OCI-LY7 (cell line): ENCODE data around the gene DDX10. TPM values are rescaled to one million over a fixed set of nuclear protein-coding genes. Genes with fewer than 3 reads are reported as not detected.

Experiments used
- BruUV-seq: library from RNA; stranded (reverse); fragments of 400-500 nt; replicated peaks from 2 replicates; lab custom pipeline; 2021; lab: Mats Ljungman, UMichigan
- CTCF ChIA-PET: fragments of 300-600 bp; sonication (Branson Sonifier 250); formaldehyde crosslinking; loops from one replicate; lab custom pipeline; 2022; ENCODE audit warnings: antibody characterized with exemption; ENCODE audit not compliant: unreplicated experiment; lab: Charles Lee
- POLR2A ChIA-PET: fragments of 300-600 bp; sonication (Branson Sonifier 250); formaldehyde crosslinking; loops from one replicate; lab custom pipeline; 2022; ENCODE audit warnings: antibody characterized with exemption; lab: Charles Lee
- DNase-seq: peaks from one replicate; pipeline ENCODE4 v3.0.0-alpha.2; 2015; ENCODE audit warnings: low spot score
- H2AFZ ChIP-seq: fragments of 200-600 bp; sonication (generic), shearing (Covaris generic); 2 replicates; pipeline ENCODE4 v1.6.1; 2014; ENCODE audit warnings: mild to moderate bottlenecking, antibody characterized with exemption, low read length, moderate library complexity
- H3K27ac ChIP-seq: fragments of 200-600 bp; sonication (generic); 2 replicates; pipeline ENCODE4 v1.5.1; 2014; ENCODE audit warnings: mixed run types, low read depth, mild to moderate bottlenecking, moderate library complexity, low read length, inconsistent platforms; ENCODE audit not compliant: poor library complexity, severe bottlenecking
- H3K36me3 ChIP-seq: fragments of 200-600 bp; sonication (generic); 2 replicates; pipeline ENCODE4 v1.6.1; 2014; ENCODE audit warnings: mild to moderate bottlenecking, antibody characterized with exemption, low read length, moderate library complexity, mixed read lengths; ENCODE audit not compliant: insufficient read depth
- H3K4me1 ChIP-seq: fragments of 200-600 bp; sonication (generic); 2 replicates; pipeline ENCODE4 v1.5.1; 2014; ENCODE audit warnings: mild to moderate bottlenecking, low read length; ENCODE audit not compliant: insufficient read depth, poor library complexity, severe bottlenecking
- H3K4me2 ChIP-seq: fragments of 200-600 bp; sonication (generic); 2 replicates; pipeline ENCODE4 v1.6.1; 2014; ENCODE audit warnings: mild to moderate bottlenecking, low read length
- H3K4me3 ChIP-seq: fragments of 200-600 bp; sonication (generic); 2 replicates; pipeline ENCODE4 v1.5.1; 2014; ENCODE audit warnings: mild to moderate bottlenecking, low read depth, low read length; ENCODE audit not compliant: poor library complexity, severe bottlenecking
- H3K79me2 ChIP-seq: fragments of 200-600 bp; sonication (generic); 2 replicates; pipeline ENCODE4 v1.6.1; 2016; ENCODE audit warnings: low read depth, mild to moderate bottlenecking, low read length, moderate library complexity, mixed read lengths; ENCODE audit not compliant: insufficient read depth
- H3K9me2 ChIP-seq: fragments of 200-600 bp; sonication (generic); 2 replicates; pipeline ENCODE4 v1.6.1; 2016; ENCODE audit warnings: mild to moderate bottlenecking, low read length, mixed read lengths; ENCODE audit not compliant: insufficient read depth
- H3K9me3 ChIP-seq: fragments of 200-600 bp; sonication (generic); 2 replicates; pipeline ENCODE4 v1.6.1; 2014; ENCODE audit warnings: mild to moderate bottlenecking, mixed run types, low read length, mixed read lengths
- H4K20me1 ChIP-seq: fragments of 200-600 bp; sonication (generic); 2 replicates; pipeline ENCODE4 v1.6.1; 2014; ENCODE audit warnings: mild to moderate bottlenecking, antibody characterized with exemption, low read length, moderate library complexity, mixed read lengths; ENCODE audit not compliant: insufficient read depth
- CTCF ChIP-seq: fragments of 200-600 bp; sonication (generic); conservative IDR thresholded peaks from 2 replicates; pipeline ENCODE4 v1.5.1; 2014; ENCODE audit warnings: mild to moderate bottlenecking, antibody characterized with exemption, low read length, moderate library complexity, mixed read lengths
- EZH2phosphoT487 ChIP-seq: fragments of 200-600 bp; sonication (generic); IDR thresholded peaks from 2 replicates; pipeline ENCODE4 v1.6.1; 2018; ENCODE audit warnings: low read depth, borderline replicate concordance, mild to moderate bottlenecking, mixed run types, antibody characterized with exemption, low read length, moderate library complexity, mixed read lengths
- intact Hi-C: fragments of 100-400 bp; cut with micrococcal nuclease; formaldehyde crosslinking; loops from one replicate; pipeline ENCODE4 v1.10.0; 2022; ENCODE audit not compliant: unreplicated experiment
- total RNA-seq, 2 experiments: library from RNA; depleted of rRNA in 1 of 2; stranded (reverse); fragments of >200 nt in 1 of 2; shearing (Covaris generic) in 1 of 2; gene quantifications; 2 replicates each; pipeline ENCODE4 v1.2.3, GENCODE V29; 2014 to 2022

The DDX10 gene
- total RNA-seq, 2 experiments from 2014 or later: 46.5 to 48.7 TPM

- ChIA-PET CTCF (no interaction called here), POLR2A (interaction anchor here (0.6 to 1.7 kb wide), 3 partner anchors 10 to 47 kb away, joined by 3 to 5 read pairs (median 3); no protein-coding TSS in a partner anchor)
- Histone ChIP-seq H3K4me1 (peaks cover 36% of the 10 kb centered on the region), H3K4me3 (no peak overlapping the region), H3K79me2 (peaks cover 86% of the 10 kb centered on the region), H3K27ac (no peak overlapping the region), H3K36me3 (peaks cover 59% of the 10 kb centered on the region), H3K9me2 (no peaks in the 10 kb centered on the region), H3K9me3 (no peaks in the 10 kb centered on the region), H2AFZ (no peak overlapping the region), H3K4me2 (no peak overlapping the region), H4K20me1 (peaks cover 26% of the 10 kb centered on the region)
- BruUV-seq: no TSS peak
- no peak for TF ChIP-seq EZH2phosphoT487
- no peak for TF ChIP-seq CTCF
- no peak for DNase-seq
- intact Hi-C loops: no loop called here
These were observed 4.4 kb downstream of the DDX10 start for GRCh38 chr11:108669286-108669685.

GRCh38 chr11:108669711-108670110, 4.8 kb downstream of the DDX10 start:
- intact Hi-C loops: no loop called here
- H3K4me3 ChIP-seq: no peak overlapping the region
- H3K27ac ChIP-seq: no peak overlapping the region
- no peaks in the 10 kb centered on the region for H3K9me3 ChIP-seq
- peaks cover 86% of the 10 kb centered on the region for H3K79me2 ChIP-seq
- no TSS peak for BruUV-seq
- ChIA-PET POLR2A (interaction anchor here (0.6 to 1.7 kb wide), 2 partner anchors 10 kb away, joined by 3 to 5 read pairs; no protein-coding TSS in a partner anchor), CTCF (no interaction called here)
- H3K36me3 ChIP-seq: peaks cover 63% of the 10 kb centered on the region
- H3K4me1 ChIP-seq: peaks cover 32% of the 10 kb centered on the region
- H3K4me2 ChIP-seq: no peak overlapping the region
- H2AFZ ChIP-seq: no peak overlapping the region
- no peak for DNase-seq
- H4K20me1 ChIP-seq: peaks cover 26% of the 10 kb centered on the region
- TF ChIP-seq CTCF: no peak
- TF ChIP-seq EZH2phosphoT487: no peak
- no peaks in the 10 kb centered on the region for H3K9me2 ChIP-seq

GRCh38 chr11:108670451-108670850, 5.6 kb downstream of the DDX10 start:
- Histone ChIP-seq H3K4me1 (peaks cover 32% of the 10 kb centered on the region), H3K9me3 (no peaks in the 10 kb centered on the region), H3K9me2 (no peaks in the 10 kb centered on the region), H3K4me3 (no peak overlapping the region), H2AFZ (no peak overlapping the region), H3K36me3 (peaks cover 70% of the 10 kb centered on the region), H4K20me1 (peaks cover 26% of the 10 kb centered on the region), H3K4me2 (no peak overlapping the region), H3K27ac (no peak overlapping the region), H3K79me2 (peaks cover 80% of the 10 kb centered on the region)
- intact Hi-C loops: no loop called here
- POLR2A ChIA-PET: interaction anchor here (1.0 to 1.7 kb wide), 2 partner anchors 10 to 22 kb away, joined by 4 to 5 read pairs; no protein-coding TSS in a partner anchor
- CTCF ChIA-PET: no interaction called here
- TF ChIP-seq EZH2phosphoT487: no peak
- TF ChIP-seq CTCF: no peak
- DNase-seq: no peak
- BruUV-seq: no TSS peak
